Measurements from ENCODE around the gene RAD51B.

Gene RAD51B

DNA sequence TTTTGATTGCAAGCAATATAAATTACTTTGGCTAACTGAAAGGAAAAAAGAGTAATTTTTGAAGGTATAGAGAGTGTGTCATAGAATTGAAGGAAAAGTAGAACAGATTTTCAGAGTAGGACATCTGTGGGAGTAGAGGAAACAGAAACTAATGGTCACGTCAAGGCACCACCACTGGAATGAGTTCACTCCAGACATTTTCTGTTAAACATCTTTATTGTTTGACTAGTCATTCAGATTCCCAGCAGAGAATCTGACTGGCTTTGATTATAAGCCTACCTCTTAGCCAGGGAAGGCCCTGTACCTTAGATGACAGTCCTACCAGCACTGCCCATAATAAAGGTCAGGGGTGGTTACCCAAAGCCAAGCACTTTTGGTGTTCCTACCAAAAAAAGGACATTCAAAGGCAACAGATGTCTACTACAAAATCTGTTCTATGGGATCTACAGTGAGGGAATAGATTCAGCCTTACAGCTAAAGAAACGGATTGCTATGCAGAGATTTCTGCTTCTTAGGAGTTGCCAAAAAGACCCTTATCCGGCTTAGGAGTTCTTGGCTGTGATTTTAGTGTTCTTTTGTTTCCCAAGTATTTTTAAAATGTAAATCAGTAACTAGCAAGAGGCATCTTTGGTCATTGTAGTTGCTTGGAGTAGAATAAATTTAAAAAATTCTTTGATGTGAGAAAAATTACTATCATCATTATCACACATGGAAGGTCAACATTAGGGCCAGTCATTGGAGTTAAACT lies 410.8 kb downstream of the RAD51B start:
- no peak for DNase-seq (ENCODE audit: low read depth, low spot score)
- H3K4me3 ChIP-seq (ENCODE audit: low read length) = no peak overlapping the region

DNA sequence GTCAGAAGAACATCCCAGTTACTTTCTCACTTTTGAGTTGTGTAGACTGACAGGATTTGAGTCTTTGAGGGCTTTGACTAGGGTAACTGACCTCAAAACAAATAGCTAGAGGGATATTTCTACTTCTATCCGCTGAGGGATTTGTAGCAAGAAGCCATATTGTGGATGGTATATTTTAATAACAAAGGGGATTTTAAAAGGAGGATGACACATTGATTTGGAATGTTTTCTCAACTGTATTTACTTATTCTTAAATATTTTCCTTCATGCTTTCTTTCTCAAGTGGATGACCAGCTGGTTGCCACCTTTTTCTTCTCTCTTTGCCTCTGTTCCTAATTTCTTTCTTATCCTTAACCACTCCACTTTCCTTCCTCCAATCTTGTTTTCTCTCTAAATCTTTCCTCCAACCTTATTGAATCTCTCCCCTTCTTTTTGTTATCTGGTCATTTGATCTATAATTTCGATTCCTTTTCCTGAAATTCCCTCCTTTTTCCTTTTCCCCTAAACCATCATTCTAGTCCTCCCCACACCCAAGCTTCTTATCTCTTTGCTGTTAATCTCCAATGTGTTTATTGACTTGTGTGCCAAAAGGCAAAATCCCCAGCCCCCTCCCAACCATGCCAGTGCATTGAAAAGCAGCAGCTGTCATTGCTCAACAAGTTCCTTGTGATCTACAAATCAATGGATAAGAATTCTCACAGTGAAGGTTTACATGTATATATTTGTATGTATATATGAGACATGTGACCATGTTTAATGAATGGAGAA lies 411.6 kb downstream of the RAD51B start:
- H3K4me3 ChIP-seq (ENCODE audit: low read length) = no peak overlapping the region
- DNase-seq (ENCODE audit: low read depth, low spot score) = no peak

DNA sequence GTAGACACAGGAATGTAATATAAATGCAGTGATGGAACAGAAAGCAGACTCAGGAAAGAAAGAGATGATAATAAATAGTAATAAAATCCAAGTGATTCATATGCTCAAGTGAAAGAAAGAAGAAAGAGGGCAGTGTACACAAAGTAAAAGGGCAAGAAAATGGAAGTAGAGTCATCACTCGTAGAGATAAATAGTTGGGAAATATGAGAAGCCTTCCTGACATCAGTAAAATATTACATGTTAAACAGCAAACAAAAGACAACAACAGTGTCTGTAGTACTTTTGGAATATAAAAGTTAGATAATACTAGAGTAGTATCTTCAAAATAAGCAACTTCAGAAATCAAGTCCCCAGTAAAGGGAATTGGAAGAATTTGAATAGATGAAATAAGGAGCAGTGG lies 412.3 kb downstream of the RAD51B start:
- H3K4me3 ChIP-seq (ENCODE audit: low read length) = no peak overlapping the region
- DNase-seq (ENCODE audit: low read depth, low spot score) = no peak

DNA sequence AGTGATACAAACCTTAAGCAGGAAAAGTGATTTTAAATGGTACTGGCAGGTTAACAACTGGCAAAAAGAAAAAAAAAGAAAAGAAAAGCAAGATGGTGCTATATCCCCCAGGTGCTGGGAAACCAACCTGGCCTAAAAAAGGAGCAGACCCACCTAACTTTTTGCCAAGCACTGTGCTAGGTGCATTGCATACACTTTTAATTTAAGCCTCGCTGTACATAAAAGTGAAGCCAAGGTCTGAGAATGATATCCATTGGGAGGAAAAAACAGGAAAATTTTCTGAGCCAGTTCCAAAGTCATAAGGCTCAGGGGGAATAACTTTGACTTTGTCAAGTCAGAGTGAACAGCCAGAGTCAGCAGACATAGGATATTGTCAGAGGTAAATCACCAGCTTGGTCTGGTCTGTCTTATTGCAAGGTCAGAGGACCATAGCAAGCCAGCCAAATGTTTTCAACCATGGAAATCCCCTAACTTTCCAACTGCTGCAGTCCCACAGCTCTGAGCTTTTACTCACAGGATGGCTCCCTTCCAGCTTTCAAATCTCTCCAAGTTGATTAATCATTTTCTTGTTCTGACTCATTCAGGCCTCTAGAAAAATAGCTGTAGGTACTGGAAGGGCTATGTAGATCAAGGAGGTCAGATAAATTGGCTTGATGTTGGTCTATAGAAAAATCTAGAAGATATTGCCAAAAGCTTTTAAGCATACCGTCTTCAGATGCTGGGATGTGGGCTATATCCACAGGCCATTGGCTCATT lies 412.9 kb downstream of the RAD51B start:
- no peak overlapping the region for H3K4me3 ChIP-seq (ENCODE audit: low read length)
- no peak for DNase-seq (ENCODE audit: low read depth, low spot score)

DNA sequence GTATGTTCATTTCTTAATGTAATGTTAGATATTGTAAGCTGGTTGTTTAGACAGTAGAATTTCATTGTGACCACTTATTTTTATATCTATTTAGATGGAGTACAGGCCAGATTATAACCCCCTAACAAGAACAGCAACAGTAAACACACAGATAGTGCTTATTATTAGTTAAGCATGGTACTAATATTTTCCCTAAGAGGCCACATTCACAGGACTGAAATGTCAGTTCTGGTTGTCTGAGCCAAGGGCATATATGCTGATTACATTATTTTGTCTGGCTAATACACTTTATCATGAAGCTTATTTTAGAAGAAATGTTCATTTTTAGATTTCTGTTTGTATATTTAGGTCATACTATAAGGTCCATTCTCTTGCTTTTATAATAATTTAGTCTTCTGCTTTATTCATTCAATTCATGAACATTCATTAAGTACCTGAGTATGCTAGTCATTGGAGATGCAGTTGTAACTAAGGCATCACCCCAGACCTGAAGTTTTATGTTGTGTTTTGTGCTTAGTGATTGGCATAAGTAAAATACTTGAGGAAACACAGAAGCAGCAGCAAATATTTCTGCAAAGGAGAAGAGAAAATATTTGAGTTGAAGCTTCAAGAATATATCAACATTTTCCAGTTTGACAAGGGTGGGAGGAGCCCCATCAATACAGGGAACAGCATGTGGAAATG lies 413.7 kb downstream of the RAD51B start:
- DNase-seq (ENCODE audit: low read depth, low spot score) = no peak

DNA sequence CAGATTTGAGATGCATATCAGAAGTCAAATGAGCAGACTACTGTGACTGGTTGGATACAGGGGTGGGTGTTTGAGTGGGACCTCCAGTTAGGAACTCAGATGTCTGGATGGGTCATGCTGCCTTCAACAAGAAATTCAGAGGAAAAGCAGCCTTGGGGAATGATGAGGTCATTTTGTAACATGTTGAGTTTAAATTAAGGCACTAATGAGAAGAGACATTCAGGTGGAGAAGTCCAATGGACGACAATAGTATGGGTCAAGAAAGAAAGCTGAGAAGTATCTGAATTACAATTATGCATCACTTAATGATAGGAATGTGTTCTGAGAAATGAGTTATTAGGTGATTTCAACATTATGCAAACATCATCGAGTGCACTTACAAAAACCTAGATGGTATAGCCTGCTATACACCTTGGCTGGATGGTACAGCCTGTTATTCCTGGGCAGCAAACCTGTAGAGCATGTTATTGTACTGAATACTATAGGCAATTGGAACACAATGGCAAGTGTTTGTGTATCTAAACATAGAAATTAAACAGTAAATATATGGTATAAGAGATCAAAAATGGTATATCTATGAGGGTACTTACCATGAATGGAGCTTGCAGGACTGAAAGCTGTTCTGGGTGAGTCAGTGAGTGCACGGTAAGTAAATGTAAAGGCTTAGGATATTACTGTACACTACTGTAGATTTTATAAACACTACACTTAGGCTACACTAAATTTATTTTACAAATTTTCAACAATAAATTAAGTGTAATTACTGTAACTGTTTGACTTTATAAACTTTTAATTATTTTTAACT lies 414.7 kb downstream of the RAD51B start:
- H3K4me3 ChIP-seq (ENCODE audit: low read length) = no peak overlapping the region
- DNase-seq (ENCODE audit: low read depth, low spot score) = no peak

More for the DNA sequence above, 413.7 kb downstream of the RAD51B start:
- H3K4me3 ChIP-seq (ENCODE audit: low read length) = no peak overlapping the region

DNA sequence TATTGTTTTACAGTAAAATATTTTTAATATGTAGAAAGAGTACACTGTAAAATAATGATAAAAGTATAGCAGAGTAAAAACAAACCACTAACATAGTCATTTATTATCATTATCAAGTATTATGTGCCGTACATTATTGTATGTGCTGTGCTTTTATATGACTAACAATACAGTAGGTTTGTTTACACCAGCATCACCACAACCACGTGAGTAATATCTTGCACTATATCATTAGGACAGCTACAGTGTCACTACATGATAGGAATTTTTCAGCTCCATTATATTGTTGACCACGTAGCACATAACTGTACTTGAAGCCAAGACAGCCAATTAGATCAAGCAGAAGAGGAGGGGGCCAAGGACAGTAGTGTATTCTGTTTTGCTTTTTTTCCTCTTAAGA lies 415.4 kb downstream of the RAD51B start:
- DNase-seq (ENCODE audit: low read depth, low spot score) = no peak
- H3K4me3 ChIP-seq (ENCODE audit: low read length) = no peak overlapping the region

DNA sequence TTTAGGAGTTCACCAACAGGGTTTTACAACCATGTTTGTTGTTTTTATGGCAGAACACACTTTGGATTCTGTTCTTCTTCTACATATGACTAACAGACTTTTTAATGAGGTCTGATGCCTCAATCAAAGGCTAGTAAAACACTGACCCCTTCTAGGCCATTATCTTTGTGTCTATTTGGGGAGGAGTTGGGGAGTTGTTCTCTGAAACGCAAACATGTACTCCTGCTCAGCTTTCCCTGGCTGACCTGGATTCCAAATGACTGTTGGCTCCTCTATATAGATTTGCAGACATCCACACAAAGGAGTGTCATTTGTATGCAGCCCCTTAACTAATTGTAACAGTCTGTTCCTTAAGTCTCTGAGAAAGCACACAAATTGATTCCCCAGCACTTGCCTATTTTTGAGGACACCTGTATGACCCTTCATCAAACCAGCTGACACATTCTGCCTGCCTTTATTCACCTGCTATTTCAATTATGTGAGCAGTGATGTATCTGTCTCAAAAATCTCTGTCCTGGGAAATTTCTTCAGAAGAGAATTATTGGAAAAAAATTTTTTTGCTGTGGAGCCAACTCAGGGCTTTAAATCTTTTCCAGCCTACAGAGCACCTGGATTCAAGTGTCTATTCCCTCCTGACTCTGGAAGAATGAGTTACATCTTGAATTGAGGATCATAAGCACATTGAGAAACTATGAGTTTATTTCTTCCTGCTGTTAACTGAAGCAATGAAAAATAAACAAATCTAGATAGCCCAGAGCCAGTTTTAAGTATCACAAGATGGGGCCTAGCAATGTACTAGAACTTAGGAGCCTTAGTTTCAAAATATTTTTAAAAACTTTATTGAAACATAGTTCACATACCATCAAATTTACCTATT lies 417.2 kb downstream of the RAD51B start:
- DNase-seq (ENCODE audit: low read depth, low spot score) = no peak
- no peak overlapping the region for H3K4me3 ChIP-seq (ENCODE audit: low read length)

DNA sequence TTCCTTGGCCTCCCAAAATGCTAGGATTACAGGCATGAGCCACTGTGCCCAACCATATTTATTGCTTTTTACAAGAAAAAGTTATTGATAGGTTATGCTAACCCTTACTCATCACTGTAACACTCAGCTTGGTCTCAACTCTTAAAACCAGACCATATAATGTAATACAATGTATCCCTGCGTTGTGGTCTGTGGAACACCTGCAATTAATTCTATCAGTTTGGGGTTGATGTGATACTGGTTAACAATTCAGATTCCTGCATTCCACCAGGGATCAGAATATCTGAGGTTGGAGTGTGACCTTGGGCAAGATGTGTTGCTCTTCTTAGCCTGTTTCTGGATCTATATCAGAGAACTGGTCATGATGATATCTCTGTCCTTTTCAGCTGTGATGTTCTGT lies 419.0 kb downstream of the RAD51B start:
- no peak for DNase-seq (ENCODE audit: low read depth, low spot score)
- H3K4me3 ChIP-seq (ENCODE audit: low read length) = no peak overlapping the region

DNA sequence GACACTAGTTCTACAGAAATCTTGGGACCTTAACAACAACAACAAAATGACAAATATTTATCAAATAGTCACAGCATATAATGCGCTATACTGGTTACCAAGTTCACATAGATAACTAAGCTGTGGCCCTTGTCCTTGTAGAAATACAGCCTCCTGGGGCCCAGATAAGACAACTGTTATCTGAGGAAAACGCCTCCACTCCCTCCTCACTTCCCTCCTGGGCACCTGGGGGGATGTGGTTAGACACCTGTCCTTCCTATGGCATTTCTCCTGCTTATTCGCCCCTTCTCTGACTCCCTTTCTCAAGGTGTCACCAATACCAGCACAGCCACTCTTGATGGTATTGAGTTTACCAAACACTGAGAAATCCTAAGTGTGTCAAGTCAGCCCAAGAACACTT lies 419.4 kb downstream of the RAD51B start:
- peak; percentile 64 for DNase-seq (ENCODE audit: low read depth, low spot score)
- H3K4me3 ChIP-seq (ENCODE audit: low read length) = no peak overlapping the region

DNA sequence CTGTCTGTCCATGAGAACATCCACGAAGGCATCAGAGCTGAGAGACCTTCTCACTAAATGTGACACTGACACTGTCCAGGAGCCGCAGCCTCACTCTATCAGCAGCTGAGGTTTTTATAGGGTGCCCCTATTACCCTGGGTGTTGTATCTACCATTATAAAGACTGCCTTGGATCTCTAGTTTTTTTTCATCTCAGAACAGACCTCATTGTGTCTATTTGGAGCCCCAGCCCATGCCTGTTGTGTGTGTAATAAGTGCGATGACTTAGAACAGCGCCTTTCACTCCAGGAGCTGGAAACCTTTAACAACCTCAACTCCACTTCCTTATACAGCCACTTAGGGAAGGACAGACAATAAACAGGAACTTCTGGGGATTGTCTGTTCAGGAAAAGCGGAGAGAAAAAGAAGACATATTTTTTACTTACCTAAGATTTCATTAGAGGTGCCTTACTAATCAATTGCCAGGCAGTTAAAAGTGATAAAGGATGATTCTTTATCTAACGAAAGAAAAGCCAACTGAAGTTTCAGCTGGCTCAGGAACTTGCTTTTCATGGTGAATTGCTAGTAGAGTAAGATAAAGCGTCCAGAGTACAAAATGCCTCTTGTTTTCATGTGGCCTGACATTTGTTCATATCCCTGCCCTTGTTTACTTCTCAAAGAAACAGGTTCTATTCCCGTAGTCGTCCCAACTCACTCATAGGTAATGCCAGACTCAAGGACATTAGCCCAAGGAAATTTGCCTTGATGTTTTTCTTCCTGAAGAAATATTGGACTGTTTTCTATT lies 420.6 kb downstream of the RAD51B start:
- no peak overlapping the region for H3K4me3 ChIP-seq (ENCODE audit: low read length)

DNA sequence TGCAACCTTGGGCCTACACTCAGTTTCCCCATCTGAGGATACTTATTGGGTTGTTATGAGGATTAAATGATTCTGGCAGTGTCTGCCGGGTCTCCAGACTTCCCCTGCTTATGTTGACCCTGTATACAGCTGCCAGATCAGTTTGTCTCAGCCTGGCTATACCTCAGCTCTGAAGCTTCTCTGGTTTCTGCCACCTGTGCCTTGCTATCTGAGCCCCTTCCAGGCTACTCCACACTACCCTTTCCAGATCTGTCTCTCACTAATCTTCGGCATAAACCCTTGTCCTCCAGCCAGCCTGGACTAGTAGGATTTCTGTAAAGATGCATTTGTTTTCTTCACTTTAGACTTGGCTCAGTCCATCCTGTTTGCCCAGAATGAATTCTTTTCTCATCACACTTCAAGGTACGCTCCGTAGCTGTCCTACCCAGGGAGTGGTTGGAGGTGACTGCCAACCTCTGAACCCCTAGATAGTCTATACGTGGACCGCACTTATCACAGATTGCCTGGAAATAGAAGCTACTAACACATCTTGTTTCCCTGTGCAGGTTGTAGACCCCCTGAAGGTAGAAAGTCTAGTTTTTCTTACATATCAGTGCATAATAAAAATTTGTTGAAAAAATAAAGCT lies 422.4 kb downstream of the RAD51B start:
- no peak for DNase-seq (ENCODE audit: low read depth, low spot score)
- no peak overlapping the region for H3K4me3 ChIP-seq (ENCODE audit: low read length)

More for the DNA sequence above, 420.6 kb downstream of the RAD51B start:
- DNase-seq (ENCODE audit: low read depth, low spot score) = no peak

DNA sequence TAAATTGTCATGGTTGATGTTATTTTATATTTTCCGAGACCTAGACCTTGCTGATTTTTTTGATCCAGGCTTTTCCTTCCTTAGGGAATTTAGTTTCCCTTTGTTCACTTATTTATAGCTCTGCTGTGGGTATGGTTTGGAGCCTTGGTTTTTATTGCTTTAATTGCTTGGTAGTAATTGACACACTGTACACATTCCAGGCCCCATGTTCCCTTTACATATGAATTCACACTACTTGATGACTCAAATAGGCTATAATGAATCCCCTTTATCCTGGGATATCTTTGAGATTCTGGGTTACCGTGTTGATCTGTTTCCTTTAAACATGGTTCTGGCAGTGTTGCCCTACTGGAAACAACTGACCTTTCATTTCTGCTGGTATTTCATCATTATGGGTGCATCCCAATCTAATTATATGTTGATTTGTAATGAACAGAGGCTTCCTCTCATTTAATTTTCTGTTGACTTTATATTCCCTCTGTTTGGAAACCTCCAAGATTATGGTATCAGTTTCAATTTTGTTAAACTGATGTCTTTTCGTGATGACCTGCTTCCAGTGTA lies 424.0 kb downstream of the RAD51B start:
- no peak overlapping the region for H3K4me3 ChIP-seq (ENCODE audit: low read length)
- DNase-seq (ENCODE audit: low read depth, low spot score) = no peak

DNA sequence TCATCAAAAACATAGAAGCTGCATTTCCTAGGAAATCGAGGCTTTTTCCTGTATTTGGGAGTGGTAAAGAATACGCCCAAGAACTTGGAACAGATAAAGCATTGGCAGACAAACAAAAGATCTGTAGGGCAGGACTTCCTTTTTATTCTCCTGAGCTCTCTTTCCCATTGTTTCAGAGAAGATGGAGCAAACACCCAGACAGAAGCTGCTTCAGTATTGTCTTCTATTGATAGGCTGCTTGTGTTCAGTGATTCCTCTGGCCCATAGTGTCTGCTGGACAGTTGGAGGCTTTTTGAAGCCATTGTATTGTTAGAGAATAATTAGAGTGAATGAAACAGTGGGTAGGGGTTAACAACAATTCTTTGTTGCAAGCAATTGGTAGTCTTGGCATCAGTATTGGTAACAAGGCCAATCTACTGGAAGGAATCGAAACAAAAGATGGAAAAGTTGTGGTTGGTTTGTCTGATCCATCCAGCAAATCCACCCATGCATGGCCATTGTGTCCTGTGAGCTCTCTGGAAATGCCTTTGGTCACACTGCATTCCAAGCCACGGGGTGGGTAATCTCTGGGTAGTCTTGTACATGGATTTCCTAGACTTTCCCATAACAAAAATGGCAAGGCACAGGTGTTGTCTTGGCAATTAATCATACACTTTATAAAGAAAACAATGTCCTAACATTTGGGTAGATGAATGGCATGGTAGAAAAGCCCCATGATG lies 424.8 kb downstream of the RAD51B start:
- no peak for DNase-seq (ENCODE audit: low read depth, low spot score)

DNA sequence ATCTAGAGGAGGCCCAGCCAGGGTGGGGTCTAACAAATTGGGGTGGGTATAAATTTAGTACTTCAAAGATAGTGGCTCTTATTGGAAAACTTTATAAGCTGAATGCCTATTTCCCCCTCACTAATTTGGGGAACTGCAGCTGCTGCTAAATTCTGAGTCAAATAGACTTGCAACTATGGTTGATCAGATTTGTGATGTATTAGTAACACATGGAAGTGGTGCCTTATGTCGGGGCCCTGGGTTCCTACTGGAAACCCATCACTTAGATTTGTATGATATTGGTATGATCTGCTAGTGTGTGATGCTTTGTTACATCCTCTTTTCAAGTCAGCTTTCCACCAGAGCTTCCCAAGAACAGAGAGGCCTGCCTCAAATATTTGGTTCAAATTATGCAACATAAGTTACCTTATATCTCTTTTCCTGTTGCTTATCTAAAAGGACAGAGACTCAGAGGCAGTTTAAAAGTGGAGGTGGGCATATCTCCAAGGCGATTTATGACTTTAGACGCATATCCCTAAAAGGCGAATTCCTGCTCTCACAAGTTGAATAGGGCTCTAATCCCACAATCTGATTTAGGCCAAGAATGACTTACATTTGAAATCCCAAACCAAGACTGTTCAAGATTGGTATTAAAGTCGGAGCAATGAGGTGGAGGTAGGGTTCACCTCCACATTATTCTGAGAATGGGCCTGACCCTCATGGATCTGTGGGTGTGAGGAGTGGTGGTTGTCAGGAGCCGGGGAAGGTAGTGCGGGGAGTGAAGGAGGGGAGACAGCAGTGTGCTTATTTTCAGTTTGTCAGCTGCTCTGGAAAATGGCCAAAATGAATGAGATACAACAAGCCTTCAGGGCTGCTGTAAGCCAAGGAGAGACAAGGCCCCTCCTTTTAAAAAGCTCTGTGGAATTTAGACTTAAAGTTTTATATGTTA lies 425.8 kb downstream of the RAD51B start:
- H3K4me3 ChIP-seq (ENCODE audit: low read length) = no peak overlapping the region
- no peak for DNase-seq (ENCODE audit: low read depth, low spot score)

More for the DNA sequence above, 424.8 kb downstream of the RAD51B start:
- H3K4me3 ChIP-seq (ENCODE audit: low read length) = no peak overlapping the region

Measured in Jurkat, Clone E6-1 (cell line).